ENCODE data around the gene EDC4.
"Not testable (repeated sequence)": the region's sequence is repeated elsewhere in the genome, so short reads cannot be mapped to it uniquely, and the experiment has no call there.

Gene EDC4

GRCh38 chr16:67847064-67847861 is 25.6 kb upstream of the EDC4 start, which contains the start of gene CENPT:
TSS of gene CENPT (minus strand) at chr16:67847693. CDS start at chr16:67833859, 13,834 bp downstream.
- DNase-seq (ENCODE audit: low read depth): no peak

GRCh38 chr16:67848118-67848517 is 24.7 kb upstream of the EDC4 start:
- no peak for DNase-seq (ENCODE audit: low read depth)

- DNase-seq (ENCODE audit: low read depth): no peak
These were observed 19.2 kb upstream of the EDC4 start for GRCh38 chr16:67853670-67854069.

GRCh38 chr16:67855789-67856188 is 17.1 kb upstream of the EDC4 start:
- no peak for DNase-seq (ENCODE audit: low read depth)

- no peak for DNase-seq (ENCODE audit: low read depth)
These were observed 15.8 kb upstream of the EDC4 start for GRCh38 chr16:67856927-67857546.

GRCh38 chr16:67857547-67858233 is 15.2 kb upstream of the EDC4 start:
- no peak for DNase-seq (ENCODE audit: low read depth)

- DNase-seq (ENCODE audit: low read depth): no peak
These were observed 14.4 kb upstream of the EDC4 start for GRCh38 chr16:67858500-67858899.

GRCh38 chr16:67860589-67861398 is 12.1 kb upstream of the EDC4 start:
- no peak for DNase-seq (ENCODE audit: low read depth)

- no peak for DNase-seq (ENCODE audit: low read depth)
These were observed 11.0 kb upstream of the EDC4 start for GRCh38 chr16:67861877-67862276.

- DNase-seq (ENCODE audit: low read depth): no peak
These were observed 9.9 kb upstream of the EDC4 start for GRCh38 chr16:67862623-67863583.

- not testable (repeated sequence) for DNase-seq (ENCODE audit: low read depth)
These were observed 8.8 kb upstream of the EDC4 start for GRCh38 chr16:67864044-67864443.

- DNase-seq (ENCODE audit: low read depth): no peak
These were observed 8.3 kb upstream of the EDC4 start for GRCh38 chr16:67864594-67864993.

GRCh38 chr16:67865318-67865717 is 7.5 kb upstream of the EDC4 start:
- no peak for DNase-seq (ENCODE audit: low read depth)

GRCh38 chr16:67868290-67868689 is 4.6 kb upstream of the EDC4 start:
- DNase-seq (ENCODE audit: low read depth): no peak

- no peak for DNase-seq (ENCODE audit: low read depth)
These were observed 3.2 kb upstream of the EDC4 start for GRCh38 chr16:67869653-67870052.

GRCh38 chr16:67871256-67871655 is 1.6 kb upstream of the EDC4 start:
- DNase-seq (ENCODE audit: low read depth): no peak

GRCh38 chr16:67872131-67872630 is 671 bp upstream of the EDC4 start:
- no peak for DNase-seq (ENCODE audit: low read depth)

GRCh38 chr16:67873435-67874370 is 851 bp downstream of the EDC4 start:
- no peak for DNase-seq (ENCODE audit: low read depth)

GRCh38 chr16:67874372-67874771 is 1.5 kb downstream of the EDC4 start:
- DNase-seq (ENCODE audit: low read depth): no peak

GRCh38 chr16:67877064-67877463 is 4.2 kb downstream of the EDC4 start:
- no peak for DNase-seq (ENCODE audit: low read depth)

Measured in stimulated activated CD8-positive, alpha-beta memory T cell treated with anti-CD3 and anti-CD28 coated beads, Interleukin-4, amount 100 ng/mL, for 24 hours (primary cell).